GM18526 (cell line): Measurements from ENCODE around the gene PIP5K1B.

Experiments used
- POLR2A ChIP-seq: IDR thresholded peaks from 3 replicates; pipeline ENCODE4 v1.6.1; 2011; ENCODE audit not compliant: insufficient read length; ENCODE audit errors: extremely low read depth

The PIP5K1B gene

DNA sequence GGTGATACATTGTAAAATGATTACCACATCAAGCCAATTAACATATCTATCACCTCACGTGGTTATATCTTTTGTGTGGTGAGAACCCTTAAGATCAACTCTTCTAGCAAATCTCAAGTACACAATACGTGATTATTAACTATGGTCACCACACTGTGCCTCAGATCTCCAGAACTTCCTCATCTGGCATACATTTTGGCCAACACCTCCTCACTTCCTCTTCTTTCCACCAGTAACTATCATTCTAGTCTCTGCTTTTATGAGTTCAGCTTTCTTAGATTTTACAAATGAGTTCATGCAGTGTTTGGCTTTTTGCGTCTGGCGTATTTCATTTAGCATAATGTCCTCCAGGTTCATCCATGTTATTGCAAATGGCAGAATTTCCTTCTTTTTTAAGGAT is 273.0 kb downstream of the PIP5K1B start:
- TF ChIP-seq POLR2A: no peak

DNA sequence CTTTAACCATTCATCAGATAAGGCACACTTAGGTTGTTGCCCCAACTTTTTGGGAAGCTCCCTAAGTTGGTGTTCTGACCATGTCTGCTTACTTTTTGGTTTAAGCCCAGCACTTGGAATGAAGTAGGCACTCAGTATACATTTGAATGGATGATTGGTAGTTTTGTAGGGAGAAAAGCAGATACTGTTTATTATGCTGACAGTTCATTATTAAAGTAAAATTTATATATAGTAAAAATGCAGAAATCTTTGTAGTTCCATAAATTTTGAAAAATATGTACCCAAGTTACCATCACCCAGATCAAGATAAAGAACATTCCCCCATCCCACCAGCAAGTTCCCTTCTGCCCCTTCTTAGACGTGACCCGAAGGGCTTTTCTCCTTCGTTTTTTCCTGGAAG is 273.5 kb downstream of the PIP5K1B start:
- no peak for TF ChIP-seq POLR2A

DNA sequence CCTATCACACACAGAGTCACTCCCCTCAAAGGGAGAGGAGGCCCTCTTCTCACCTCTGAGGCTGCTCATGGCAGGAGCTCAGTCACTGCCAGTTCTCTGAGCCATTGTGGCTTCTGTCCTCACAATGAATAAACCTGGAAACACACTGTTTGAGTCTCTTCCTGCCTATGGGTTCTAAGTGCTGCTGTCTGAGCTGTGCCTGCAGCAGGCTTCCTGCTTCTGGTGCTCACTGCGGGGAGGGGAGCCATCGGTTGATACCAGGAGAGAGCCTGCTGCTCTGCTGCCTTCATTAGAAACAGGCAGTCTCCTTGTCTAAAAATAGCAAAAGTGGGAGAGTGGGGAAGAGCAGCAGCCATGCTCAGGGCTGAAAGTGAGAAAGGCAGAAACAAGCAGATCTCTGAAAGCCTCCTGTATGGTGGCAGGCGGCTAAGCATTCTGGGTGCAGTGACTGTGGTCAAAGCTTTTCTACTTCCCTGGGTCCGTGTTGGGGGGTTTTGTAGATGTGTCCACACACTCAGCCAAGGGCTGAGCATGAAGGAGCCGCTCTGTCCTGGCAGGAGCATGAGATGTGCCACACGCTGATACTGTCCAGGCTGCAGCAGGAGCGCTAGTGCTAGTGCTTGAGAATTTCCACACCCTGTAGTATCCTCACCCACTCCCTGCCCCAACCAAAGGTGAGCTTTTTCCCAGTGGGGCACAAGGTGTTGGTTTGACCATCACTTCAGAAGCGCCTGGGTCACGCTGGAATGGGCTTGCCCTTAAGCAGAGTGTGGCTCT is 274.7 kb downstream of the PIP5K1B start:
- no peak for TF ChIP-seq POLR2A

DNA sequence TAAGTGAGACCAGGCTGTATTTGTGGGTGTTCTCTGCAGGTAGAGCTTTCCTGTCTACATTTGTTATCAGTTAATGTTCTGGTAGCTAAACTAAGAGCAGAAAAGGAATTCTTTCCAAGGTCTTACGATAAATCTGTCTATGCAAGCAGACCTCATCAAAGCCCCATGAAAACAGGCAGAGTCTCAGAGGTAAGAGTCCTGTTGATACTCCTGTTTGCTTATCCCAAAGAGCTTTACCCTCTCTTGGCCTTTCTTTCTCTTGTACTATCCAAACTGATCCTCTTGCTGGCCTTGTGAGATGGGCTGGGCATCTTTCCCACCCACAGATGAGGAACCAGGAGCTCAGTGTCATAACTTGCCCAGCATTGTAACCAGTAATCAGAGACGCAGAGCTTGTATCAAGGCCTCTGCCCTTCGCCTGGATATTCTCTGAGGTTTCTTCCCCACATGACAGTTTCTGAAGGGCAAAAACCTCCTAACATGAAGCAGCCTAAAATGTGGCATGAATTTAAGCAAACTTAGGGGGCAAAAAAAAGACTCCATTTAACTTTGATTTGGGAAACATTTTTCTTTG is 275.4 kb downstream of the PIP5K1B start:
- no peak for TF ChIP-seq POLR2A

DNA sequence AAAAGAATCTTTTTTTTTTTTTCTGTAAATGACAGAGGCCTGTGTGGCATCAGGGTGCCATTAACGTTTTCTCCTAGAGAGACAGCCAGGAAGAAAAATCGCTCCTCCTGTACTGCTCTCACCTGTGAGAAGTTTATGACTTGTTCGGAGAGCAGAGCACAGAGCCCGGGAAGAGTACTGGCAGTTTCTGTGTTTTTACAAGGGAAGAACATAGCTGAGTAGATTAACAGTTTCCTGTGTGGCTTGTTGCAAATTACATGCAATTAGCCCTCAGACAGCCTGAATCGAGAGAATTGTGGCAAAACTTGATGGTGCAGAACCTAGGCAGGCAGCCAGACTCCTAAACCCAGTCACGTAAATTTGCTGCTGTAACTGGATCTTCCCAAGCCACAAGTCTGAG is 276.7 kb downstream of the PIP5K1B start:
- TF ChIP-seq POLR2A: no peak

DNA sequence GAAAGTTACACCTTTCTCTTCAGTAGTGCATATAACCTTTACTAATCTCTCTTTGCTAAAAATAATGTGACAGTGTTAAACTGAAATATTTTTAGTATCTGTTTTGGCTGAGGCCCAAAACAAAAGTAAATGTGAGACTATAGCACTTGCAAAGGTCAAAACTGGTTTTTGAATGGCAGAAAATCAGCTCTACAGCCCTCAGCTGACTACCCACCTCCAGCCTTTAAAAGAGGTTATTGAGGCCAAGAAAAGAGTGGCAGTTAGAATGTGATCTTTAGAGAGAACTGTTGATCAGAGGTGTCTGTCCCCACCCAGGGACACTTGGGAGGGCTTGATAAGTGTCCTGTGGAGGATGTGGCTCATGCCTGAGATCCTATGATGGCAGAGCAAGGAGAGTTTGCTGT is 278.0 kb downstream of the PIP5K1B start:
- TF ChIP-seq POLR2A: no peak

DNA sequence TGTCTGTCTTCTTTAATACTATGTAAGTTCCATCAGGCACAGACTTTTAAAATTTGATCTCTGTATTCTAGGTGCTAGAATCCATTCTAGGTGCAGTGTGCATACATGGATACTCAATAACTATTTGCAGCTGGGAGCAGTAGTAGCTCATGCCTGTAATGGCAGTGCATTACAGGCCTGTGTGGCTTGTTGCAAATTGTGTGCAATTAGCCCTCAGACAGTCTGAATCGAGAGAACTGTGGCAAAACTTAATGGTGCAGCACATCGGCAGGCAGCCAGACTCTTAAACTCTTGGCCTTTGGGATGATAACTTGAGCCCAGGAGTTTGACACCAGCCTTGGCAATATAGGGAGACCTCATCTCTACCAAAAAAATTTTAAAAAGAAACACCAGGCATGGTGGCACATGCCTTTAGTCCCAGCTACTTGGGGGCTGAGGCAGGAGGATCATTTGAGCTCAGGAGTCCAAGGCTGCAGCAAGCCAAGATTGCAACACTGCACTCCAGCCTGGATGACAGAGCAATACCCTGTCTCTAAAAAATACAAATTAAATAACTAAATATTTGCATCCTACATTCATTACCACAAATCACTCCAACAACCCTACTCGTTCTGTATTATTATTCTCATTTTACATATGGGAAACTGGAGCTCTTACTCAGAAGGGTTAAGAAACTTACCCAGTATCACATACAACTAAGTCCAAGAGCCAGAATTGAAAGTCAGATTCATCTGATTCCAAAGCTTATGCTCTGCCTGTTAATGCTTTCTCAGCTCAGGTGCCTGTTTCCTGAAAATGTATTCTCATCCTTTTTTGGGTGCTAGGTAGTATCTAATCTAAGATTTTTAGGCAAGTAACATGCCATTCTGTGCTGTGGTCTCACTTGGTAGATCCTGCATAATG is 278.7 kb downstream of the PIP5K1B start:
- no peak for TF ChIP-seq POLR2A

DNA sequence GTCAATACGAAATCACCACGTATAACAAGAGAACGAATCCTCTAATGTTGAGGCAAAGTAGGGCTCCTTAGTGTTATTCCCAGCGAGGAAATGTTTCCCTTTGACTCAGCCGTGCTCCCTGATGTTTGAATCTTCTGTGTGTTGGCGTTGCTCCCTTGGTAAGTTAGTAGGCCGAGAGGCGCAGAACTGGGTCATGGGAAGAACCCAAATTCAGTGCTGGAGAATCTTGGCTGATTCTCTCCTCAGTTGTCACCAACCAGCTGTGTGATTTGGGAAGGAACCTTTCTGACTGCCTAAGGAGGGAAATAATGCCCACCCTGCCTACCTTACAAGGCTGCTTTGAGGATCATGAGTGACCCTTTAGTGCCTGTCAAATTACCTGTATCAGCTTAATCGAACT is 286.4 kb downstream of the PIP5K1B start:
- no peak for TF ChIP-seq POLR2A

DNA sequence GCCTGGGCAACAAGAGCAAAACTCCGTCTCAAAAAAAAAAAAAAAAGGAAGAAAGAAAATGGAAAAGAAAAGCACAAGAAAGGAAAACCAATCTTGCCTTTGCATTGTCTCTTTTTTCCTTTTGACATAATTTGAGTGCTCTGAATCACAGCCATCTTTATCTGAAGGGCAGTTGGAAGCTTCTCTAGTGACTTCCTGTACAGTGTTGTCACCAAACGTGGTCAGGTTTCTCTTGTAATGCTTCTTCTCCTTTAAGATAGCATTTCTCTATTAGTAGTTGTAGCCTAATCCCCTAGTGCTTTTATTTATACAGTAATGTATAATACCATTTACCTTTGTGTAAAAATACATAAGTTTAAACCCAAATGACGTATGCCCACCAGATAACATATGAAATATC is 290.7 kb downstream of the PIP5K1B start:
- TF ChIP-seq POLR2A: no peak

DNA sequence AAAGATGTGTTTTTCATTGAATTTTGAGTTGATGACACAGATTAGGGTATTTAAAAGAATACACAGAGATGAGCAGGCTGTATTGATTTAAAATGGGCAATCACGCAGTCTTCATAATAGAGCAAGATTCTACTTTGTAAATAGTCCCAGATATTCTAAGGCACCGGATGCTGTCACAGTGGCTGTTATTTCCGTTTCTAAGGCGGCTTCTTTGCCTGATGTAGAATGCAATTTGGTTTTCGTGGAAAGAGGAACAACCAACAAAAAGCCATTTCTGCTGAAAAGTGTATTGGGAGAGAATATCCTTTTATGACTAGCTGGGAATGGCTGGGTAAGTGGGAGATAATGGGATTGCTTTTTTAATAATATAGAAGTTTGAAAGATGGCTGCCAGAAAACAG is 291.4 kb downstream of the PIP5K1B start:
- TF ChIP-seq POLR2A: no peak

DNA sequence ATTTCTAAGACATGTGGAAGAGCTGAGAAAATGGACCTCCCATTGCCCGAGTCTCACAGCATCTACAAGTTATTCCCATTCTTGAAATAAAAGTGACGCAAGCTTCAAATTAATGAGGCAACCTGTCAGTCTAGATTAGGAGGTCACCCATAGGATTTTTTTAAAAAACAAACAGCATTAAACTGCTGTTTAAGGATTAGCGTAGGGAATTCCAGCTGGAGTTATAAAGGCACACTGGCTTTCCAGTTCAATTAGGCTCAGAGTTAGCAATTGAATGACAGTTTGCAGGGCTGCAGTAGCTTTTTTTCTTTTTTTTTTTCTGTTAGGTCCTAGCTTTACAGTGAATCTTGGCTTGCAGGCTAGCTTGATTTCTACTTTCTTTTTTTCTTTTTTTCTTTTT is 292.6 kb downstream of the PIP5K1B start:
- TF ChIP-seq POLR2A: no peak

DNA sequence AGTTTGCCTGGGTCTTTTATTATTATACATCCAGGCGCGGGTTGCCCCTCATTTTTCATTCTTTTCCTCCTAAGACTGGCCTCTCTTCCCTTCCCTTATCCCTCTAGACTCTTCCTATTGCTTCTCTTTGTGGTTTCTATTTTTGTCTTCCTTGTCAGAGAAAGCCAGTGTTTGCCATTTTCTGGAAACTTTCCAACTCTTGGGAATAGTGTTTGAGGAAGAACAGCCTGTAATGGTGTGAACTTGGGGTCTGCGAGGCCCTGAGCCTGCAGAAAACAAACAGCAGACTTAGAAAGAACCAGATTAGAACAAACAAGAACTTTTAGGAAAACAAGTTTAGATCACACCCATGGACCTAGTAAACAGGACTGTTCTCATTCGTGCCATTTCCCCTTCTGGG is 293.3 kb downstream of the PIP5K1B start:
- TF ChIP-seq POLR2A: no peak

DNA sequence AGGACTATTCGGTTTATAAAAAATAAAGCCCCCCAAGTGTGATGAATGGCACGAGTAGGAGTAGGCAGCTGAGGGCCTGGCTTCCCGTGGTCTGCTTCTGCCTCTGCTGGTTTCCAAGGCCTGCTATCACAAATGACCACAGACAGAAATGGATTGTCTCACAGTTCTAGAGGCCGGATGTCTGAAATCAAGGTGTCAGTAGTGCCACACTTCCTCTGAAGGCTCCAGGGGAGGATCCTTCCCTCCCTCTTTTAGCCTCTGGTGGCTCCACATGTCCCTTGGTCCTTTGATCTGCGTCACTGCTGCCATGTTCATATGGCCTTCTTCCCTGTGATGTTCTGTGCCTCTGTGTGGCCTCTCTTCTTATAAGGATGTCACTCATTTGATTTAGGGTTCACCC is 293.8 kb downstream of the PIP5K1B start:
- no peak for TF ChIP-seq POLR2A

DNA sequence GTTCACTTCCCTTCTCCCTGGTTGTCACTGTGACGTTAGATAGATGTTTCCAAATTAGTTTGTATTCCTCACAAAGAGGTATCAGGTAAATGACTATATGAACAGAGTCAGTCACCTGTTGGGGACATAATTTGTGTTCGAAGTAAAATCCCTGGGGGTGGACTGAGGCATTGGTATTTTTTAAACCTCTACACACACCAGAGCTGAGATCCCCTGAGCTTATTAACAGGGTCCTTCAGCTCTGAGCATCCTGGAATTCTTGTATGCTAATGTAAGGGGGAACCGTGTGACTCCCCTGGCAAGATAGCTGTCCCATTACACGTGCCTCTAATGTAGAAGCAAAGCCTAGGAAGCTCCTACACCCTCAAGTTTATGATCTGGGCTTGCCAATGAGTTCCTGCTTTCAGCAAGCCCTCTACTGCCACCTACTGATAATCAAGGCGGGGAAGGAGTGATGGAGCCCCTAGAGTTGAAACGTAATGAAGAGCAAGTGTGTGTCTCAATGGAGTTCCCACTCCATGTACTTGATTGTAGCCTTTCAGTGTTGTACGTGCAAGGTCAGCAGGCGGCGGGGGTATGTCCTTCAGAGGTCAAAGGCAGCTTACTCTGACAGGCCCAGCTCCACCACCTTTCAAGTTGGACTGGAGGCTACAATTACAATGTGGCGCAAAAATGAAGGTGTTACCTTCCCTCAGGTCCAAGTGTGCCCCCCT is 294.5 kb downstream of the PIP5K1B start:
- TF ChIP-seq POLR2A: no peak

DNA sequence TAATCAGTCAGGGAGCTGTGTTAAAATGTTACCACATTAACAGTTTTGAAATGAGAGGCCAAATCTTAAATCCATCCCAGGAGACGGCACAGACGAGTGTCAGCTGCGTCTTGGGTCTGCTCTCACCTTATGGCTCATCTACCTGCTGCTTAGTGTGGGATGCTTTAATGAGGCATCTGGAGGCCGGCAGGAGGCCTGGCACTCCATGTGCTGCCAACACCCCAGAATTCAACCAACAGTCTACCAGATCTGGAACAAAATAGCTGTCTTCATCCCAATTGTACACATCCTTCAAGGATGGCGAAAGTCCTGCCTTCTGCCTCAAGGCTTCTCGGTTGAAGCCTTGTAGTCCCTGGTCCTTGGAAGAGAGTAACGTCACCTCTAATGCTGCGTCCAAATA is 296.9 kb downstream of the PIP5K1B start:
- TF ChIP-seq POLR2A: no peak

DNA sequence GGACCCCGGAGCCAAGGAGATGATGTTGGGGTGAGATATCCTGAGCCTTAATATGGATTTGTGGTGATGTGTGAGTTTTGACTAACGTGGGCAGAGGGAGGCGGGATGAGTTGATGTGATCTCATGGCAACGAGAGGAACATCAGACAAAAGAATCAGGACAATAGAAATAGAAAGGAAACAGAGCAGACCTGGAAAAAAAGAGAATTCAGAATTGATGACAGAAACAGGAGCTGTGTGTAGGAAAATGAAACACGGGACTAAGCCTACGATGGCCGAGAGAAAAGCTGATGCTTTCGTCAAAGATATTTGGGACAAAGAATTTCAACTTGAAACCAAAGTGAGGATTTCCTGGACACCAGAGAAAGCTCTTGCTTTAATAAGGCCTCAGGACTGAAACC is 298.0 kb downstream of the PIP5K1B start:
- no peak for TF ChIP-seq POLR2A

DNA sequence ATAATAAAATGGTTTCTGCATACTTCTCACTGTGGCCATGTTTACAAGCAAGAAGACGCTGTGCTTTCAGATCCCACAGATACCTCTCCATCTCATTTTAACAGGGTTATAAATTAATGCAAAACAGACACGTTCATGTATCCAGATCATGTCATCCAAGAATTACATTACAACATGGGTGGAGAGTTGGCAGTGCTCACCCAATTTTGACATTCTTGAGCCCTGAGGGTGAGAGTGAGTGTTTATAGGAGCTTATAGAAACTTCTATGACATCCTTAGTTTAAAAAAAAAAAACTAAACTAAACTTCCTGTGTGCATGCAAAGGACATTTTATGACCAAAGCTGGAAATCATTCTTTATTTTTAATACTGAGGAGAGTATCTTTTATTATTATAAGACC is 299.8 kb downstream of the PIP5K1B start:
- no peak for TF ChIP-seq POLR2A
